ES-I3 (cell line): Measurements from ENCODE around the gene LIPF.

ENCODE experiments used
- H3K36me3 ChIP-seq: 2 replicates; pipeline ENCODE4 v1.6.1; 2013; ENCODE audit warnings: mild to moderate bottlenecking, low read length, control low read depth, moderate library complexity; ENCODE audit not compliant: insufficient read depth
- H3K4me1 ChIP-seq: 2 replicates; pipeline ENCODE4 v1.6.1; 2013; ENCODE audit warnings: mild to moderate bottlenecking, control low read depth, low read length; ENCODE audit not compliant: insufficient read depth
- H3K9ac ChIP-seq: 2 replicates; pipeline ENCODE4 v1.6.1; 2013; ENCODE audit warnings: low read depth, mild to moderate bottlenecking, low read length, moderate library complexity
- H3K9me3 ChIP-seq: 2 replicates; pipeline ENCODE4 v1.6.1; 2013; ENCODE audit warnings: mild to moderate bottlenecking, low read length, moderate library complexity; ENCODE audit not compliant: control insufficient read depth, insufficient read depth

LIPF gene, protein sequence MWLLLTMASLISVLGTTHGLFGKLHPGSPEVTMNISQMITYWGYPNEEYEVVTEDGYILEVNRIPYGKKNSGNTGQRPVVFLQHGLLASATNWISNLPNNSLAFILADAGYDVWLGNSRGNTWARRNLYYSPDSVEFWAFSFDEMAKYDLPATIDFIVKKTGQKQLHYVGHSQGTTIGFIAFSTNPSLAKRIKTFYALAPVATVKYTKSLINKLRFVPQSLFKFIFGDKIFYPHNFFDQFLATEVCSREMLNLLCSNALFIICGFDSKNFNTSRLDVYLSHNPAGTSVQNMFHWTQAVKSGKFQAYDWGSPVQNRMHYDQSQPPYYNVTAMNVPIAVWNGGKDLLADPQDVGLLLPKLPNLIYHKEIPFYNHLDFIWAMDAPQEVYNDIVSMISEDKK

DNA sequence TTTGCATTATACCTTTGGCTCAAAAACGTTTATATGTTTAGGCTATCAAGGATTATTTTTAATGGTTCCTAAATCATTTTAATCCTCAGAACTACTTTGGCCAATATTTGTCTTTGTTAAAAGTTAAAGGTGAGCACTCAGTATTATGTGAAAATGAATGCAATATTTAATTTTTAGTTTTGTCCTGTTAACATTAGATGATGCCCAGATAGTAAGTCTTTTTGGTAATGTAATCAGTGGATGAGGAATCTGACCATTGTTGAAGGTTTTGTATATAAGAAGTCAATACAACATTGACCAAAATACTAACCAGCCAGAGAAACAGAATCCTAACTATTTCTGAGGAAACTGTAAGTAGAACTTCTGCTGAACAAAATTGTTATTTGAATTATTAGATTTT is at the start of gene LIPF:
Gene LIPF (plus strand): TSS at position 301 of the 400 bp plus-strand sequence. CDS start 2,856 bp downstream, outside the sequence.
- Histone ChIP-seq H3K4me1 (no peaks in the 10 kb centered on the region), H3K36me3 (no peaks in the 10 kb centered on the region), H3K9me3 (no peaks in the 10 kb centered on the region), H3K9ac (no peak within 1 kb of the TSS)

DNA sequence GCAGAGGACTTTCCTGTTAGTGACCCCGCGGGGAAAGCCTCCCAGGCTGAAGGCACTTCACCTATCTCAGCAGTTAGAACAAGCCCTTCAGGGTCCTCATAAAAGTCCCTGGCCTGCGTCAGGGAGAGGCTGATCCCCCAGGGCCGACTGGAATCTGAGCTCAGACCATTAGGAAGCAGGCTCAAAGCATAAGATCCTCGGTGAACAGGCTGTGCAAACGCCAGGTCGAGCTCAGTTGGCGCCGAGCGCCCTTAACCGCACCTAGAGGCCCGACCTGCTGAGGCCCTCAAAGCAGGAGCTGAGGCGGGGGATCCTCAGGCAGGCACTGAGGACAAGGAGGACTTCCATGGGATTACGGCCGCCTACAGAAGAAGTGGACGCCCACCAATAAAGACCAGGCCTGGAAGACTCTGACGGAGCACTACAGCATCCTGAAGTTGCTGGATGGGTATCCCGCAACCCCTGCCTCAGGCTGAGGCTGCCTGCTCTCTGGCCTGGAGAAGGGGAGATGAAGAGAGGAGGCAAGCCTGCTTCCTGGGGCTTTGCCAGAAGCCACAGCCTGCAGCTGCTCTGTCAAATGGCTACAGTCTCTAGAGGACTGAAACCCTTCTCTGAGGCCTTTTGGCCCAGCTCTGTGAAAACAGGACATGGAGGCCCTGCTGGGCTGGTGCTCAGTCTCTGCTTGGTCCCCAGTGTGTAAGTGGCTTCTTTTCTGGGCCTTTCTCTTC is 47.8 kb upstream of the LIPF start:
- Histone ChIP-seq H3K36me3 (no peaks in the 10 kb centered on the region), H3K9ac (no peak overlapping the region), H3K4me1 (no peaks in the 10 kb centered on the region)

GRCh38 chr10:88617772-88618300 is 46.4 kb upstream of the LIPF start:
- H3K36me3 ChIP-seq = no peaks in the 10 kb centered on the region
- no peak overlapping the region for H3K9ac ChIP-seq
- H3K9me3 ChIP-seq = no peaks in the 10 kb centered on the region
- H3K4me1 ChIP-seq = no peaks in the 10 kb centered on the region

More for the DNA sequence above, 47.8 kb upstream of the LIPF start:
- H3K9me3 ChIP-seq = no peaks in the 10 kb centered on the region

GRCh38 chr10:88618496-88618895 is 45.7 kb upstream of the LIPF start:
- H3K36me3 ChIP-seq = no peaks in the 10 kb centered on the region
- no peaks in the 10 kb centered on the region for H3K9me3 ChIP-seq
- no peak overlapping the region for H3K9ac ChIP-seq
- H3K4me1 ChIP-seq = no peaks in the 10 kb centered on the region

GRCh38 chr10:88620441-88620840 is 43.8 kb upstream of the LIPF start:
- no peak overlapping the region for H3K9ac ChIP-seq
- H3K36me3 ChIP-seq = no peaks in the 10 kb centered on the region
- H3K4me1 ChIP-seq = peaks cover 7% of the 10 kb centered on the region; the same call in 1 of the 2 replicates
- no peaks in the 10 kb centered on the region for H3K9me3 ChIP-seq

- Histone ChIP-seq H3K36me3 (no peaks in the 10 kb centered on the region), H3K9me3 (no peaks in the 10 kb centered on the region), H3K9ac (no peak overlapping the region), H3K4me1 (peaks cover 7% of the 10 kb centered on the region; the same call in 1 of the 2 replicates)
Measured at GRCh38 chr10:88623835-88624234, 40.4 kb upstream of the LIPF start.

GRCh38 chr10:88624840-88625239 is 39.4 kb upstream of the LIPF start:
- Histone ChIP-seq H3K9me3 (no peaks in the 10 kb centered on the region), H3K36me3 (no peaks in the 10 kb centered on the region), H3K9ac (no peak overlapping the region), H3K4me1 (peaks cover 7% of the 10 kb centered on the region; the same call in 1 of the 2 replicates)

DNA sequence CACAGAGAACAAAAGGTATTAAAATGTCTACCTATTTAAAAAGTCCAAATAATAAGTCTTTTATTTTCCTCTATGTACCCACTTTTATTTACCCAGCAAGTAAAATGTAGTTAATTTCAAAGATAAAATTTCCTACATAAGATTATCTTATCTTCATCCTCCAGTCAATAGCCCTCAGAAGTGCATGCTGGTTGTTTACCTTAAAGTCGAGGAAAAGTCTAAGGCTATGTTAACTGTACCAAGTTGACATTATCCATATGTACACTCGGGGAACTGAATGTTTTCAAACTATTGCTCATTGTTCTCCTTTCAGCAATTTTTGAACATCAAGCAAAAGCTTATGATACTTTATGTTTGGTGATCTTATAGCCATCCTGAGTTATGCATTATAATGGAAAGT is 24.1 kb upstream of the LIPF start:
- Histone ChIP-seq H3K9ac (no peak overlapping the region), H3K4me1 (no peaks in the 10 kb centered on the region), H3K9me3 (no peaks in the 10 kb centered on the region)

GRCh38 chr10:88642209-88642608 is 22.0 kb upstream of the LIPF start:
- no peak overlapping the region for H3K9ac ChIP-seq
- H3K36me3 ChIP-seq = no peaks in the 10 kb centered on the region
- H3K9me3 ChIP-seq = no peaks in the 10 kb centered on the region
- H3K4me1 ChIP-seq = no peaks in the 10 kb centered on the region

More for the DNA sequence above, 24.1 kb upstream of the LIPF start:
- H3K36me3 ChIP-seq = no peaks in the 10 kb centered on the region

DNA sequence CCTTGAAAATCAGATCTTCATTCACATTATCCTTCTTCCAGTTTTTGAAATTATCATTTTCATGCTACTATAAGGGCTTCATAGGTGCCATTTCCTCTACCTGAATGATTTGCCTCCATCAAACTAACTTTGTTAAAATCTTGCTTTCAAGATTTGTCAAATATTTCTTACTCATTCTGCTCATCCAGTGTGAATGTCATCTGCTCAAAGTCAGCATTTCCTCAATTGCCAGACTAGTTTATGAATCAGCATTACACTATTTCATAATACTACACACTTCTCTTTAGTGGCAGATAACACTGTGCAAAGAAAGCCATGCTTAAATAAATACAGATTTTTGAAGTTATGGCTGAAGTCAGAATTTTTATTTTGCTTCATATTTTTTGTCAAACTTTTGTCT is 21.3 kb upstream of the LIPF start:
- no peaks in the 10 kb centered on the region for H3K4me1 ChIP-seq
- no peak overlapping the region for H3K9ac ChIP-seq
- no peaks in the 10 kb centered on the region for H3K36me3 ChIP-seq
- no peaks in the 10 kb centered on the region for H3K9me3 ChIP-seq

DNA sequence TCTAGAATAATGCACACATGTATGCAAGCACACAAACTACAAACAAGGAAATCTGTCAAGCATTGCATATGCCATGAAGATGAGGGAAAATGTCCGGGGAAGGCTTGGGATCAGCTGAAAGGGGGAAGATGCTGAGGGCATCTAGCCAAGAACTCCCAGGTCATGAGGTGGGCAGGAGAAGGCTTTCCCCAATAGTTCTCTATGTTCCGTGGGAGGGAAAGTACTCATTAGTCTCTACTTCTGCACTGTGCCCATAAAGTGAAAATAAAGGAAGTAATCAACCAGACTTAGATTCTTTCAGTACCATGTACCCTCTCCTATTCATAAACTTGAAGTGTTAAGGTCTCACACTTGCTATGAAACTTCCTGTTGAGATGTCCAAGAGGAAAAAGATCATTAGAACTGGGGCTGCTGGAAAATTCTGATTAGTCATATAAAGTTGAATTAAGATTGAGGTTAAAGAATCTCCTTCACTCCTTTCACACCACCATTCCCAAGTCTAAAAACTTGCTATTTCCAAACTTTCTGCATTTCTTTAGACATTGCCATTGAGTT is 17.1 kb upstream of the LIPF start:
- Histone ChIP-seq H3K36me3 (no peaks in the 10 kb centered on the region), H3K9me3 (no peaks in the 10 kb centered on the region), H3K9ac (no peak overlapping the region), H3K4me1 (no peaks in the 10 kb centered on the region)

GRCh38 chr10:88651101-88651551 is 13.1 kb upstream of the LIPF start:
- H3K9me3 ChIP-seq = no peaks in the 10 kb centered on the region
- no peak overlapping the region for H3K9ac ChIP-seq

GRCh38 chr10:88652616-88653015 is 11.6 kb upstream of the LIPF start:
- Histone ChIP-seq H3K4me1 (no peaks in the 10 kb centered on the region), H3K9ac (no peak overlapping the region)

More at GRCh38 chr10:88651101-88651551, 13.1 kb upstream of the LIPF start:
- no peaks in the 10 kb centered on the region for H3K4me1 ChIP-seq
- no peaks in the 10 kb centered on the region for H3K36me3 ChIP-seq

GRCh38 chr10:88657901-88658300 is 6.3 kb upstream of the LIPF start:
- H3K9ac ChIP-seq = no peak overlapping the region
- no peaks in the 10 kb centered on the region for H3K4me1 ChIP-seq
- H3K36me3 ChIP-seq = no peaks in the 10 kb centered on the region
- H3K9me3 ChIP-seq = no peaks in the 10 kb centered on the region

More at GRCh38 chr10:88652616-88653015, 11.6 kb upstream of the LIPF start:
- H3K9me3 ChIP-seq = no peaks in the 10 kb centered on the region
- no peaks in the 10 kb centered on the region for H3K36me3 ChIP-seq
